ENCODE measurements around the gene GNAQ.

DNA sequence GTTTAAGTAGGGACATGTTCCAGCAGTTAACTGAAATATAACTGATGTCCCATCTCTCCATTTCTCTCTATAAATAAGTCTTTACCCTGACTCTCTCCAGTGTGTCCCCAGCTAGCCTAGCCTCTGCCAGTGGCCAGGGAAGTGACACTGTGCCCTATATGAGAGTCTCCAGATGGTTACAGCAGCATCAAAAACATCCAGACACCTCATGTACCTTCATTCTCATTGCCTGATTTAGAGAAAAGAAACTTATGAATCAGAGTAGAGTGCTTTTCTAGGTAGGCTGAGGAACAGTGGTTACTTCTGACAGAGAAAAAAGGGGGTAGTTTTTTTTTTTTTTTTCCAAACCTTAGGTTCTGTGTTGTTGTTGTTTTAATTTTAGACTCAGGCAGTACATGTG, 148.5 kb downstream of the GNAQ start:
- no peak for TF ChIP-seq POLR2A (IDR thresholded peaks at IDR 0.05)
- no peak for TF ChIP-seq POLR2AphosphoS5 (IDR thresholded peaks at IDR 0.05)

All from upper lobe of left lung (tissue), 4 donors.